ENCODE measurements around the gene UBE2N.

Gene UBE2N

DNA sequence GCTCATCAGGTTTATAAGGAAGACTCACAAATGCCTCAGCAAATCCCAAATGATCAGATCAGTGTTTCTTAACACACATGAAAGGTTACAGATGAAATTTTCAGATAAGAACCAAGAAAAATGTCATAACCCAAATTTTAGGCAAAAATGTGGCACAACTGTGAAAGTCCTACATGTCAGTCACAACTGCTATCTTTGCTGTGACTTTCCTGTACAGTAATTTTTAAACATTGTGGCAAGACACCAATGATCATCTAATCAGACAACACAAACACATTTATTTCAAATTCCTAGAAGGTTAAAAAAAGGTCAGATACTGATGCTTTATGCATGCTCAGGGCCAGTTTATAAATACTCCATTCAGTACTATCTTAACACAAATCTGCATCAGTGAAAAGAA lies 32.9 kb downstream of the UBE2N start:
- no peak overlapping the region for H3K4me3 ChIP-seq (ENCODE audit: low read length, poor library complexity, severe bottlenecking)
- H3K4me1 ChIP-seq (ENCODE audit: insufficient read depth, low read length, poor library complexity, severe bottlenecking), result no peaks in the 10 kb centered on the region
- peaks cover 33% of the 10 kb centered on the region for H3K79me2 ChIP-seq (ENCODE audit: insufficient read depth, low read length)
- no peaks in the 10 kb centered on the region for H3K9me2 ChIP-seq (replicated peaks; ENCODE audit: low read depth, low read length)
- no peak overlapping the region for H2AFZ ChIP-seq (ENCODE audit: low read length)
- peaks cover 54% of the 10 kb centered on the region for H3K36me3 ChIP-seq (ENCODE audit: insufficient read depth, low read length)
- no peaks in the 10 kb centered on the region for H3K27me3 ChIP-seq (ENCODE audit: insufficient read depth, low read length, poor library complexity, severe bottlenecking)
- no peak overlapping the region for H3K9ac ChIP-seq (ENCODE audit: low read depth, low read length, poor library complexity, severe bottlenecking)
- peaks cover 17% of the 10 kb centered on the region for H4K20me1 ChIP-seq (ENCODE audit: insufficient read depth, low read length, poor library complexity, severe bottlenecking)
- TF ChIP-seq, protein P1, sequence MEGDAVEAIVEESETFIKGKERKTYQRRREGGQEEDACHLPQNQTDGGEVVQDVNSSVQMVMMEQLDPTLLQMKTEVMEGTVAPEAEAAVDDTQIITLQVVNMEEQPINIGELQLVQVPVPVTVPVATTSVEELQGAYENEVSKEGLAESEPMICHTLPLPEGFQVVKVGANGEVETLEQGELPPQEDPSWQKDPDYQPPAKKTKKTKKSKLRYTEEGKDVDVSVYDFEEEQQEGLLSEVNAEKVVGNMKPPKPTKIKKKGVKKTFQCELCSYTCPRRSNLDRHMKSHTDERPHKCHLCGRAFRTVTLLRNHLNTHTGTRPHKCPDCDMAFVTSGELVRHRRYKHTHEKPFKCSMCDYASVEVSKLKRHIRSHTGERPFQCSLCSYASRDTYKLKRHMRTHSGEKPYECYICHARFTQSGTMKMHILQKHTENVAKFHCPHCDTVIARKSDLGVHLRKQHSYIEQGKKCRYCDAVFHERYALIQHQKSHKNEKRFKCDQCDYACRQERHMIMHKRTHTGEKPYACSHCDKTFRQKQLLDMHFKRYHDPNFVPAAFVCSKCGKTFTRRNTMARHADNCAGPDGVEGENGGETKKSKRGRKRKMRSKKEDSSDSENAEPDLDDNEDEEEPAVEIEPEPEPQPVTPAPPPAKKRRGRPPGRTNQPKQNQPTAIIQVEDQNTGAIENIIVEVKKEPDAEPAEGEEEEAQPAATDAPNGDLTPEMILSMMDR (conservative IDR thresholded peaks at IDR 0.05; ENCODE audit: low read length), result no peak
- no peak for TF ChIP-seq EZH2phosphoT487 (IDR thresholded peaks at IDR 0.05; ENCODE audit: borderline replicate concordance)
- no peak overlapping the region for H3K4me2 ChIP-seq (ENCODE audit: low read depth, low read length, poor library complexity, severe bottlenecking)
- no peaks in the 10 kb centered on the region for H3F3A ChIP-seq (ENCODE audit: low read depth)
- H3K9me3 ChIP-seq (ENCODE audit: insufficient read depth, low read depth, low read length), result no peaks in the 10 kb centered on the region

DNA sequence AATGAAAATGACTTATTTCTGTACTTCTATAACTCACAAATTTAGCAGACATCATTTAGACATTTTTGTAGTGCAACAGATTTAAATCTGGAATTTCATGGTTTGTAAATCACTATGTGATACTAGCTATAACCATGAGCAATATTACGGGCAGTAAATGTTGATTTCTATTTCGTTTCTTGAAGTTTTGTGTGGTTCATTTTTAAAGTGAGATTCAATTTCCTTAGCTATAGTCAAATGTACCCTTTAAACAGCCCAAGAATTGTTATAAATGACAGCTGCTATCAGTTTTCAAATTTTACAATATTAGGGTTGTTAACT lies 33.8 kb downstream of the UBE2N start:
- Histone ChIP-seq H3K4me3 (ENCODE audit: low read length, poor library complexity, severe bottlenecking) (no peak overlapping the region), H3K4me1 (ENCODE audit: insufficient read depth, low read length, poor library complexity, severe bottlenecking) (no peaks in the 10 kb centered on the region), H3K79me2 (ENCODE audit: insufficient read depth, low read length) (peaks cover 24% of the 10 kb centered on the region), H3K27me3 (ENCODE audit: insufficient read depth, low read length, poor library complexity, severe bottlenecking) (no peaks in the 10 kb centered on the region), H4K20me1 (ENCODE audit: insufficient read depth, low read length, poor library complexity, severe bottlenecking) (peaks cover 11% of the 10 kb centered on the region), H3K9me3 (ENCODE audit: insufficient read depth, low read depth, low read length) (no peaks in the 10 kb centered on the region), H3K36me3 (ENCODE audit: insufficient read depth, low read length) (peaks cover 57% of the 10 kb centered on the region), H3K9me2 (replicated peaks; ENCODE audit: low read depth, low read length) (no peaks in the 10 kb centered on the region), H2AFZ (ENCODE audit: low read length) (no peak overlapping the region), H3K4me2 (ENCODE audit: low read depth, low read length, poor library complexity, severe bottlenecking) (no peak overlapping the region), H3K9ac (ENCODE audit: low read depth, low read length, poor library complexity, severe bottlenecking) (no peak overlapping the region), H3F3A (ENCODE audit: low read depth) (no peaks in the 10 kb centered on the region)
- TF ChIP-seq EZH2phosphoT487 (IDR thresholded peaks at IDR 0.05; ENCODE audit: borderline replicate concordance), result no peak

DNA sequence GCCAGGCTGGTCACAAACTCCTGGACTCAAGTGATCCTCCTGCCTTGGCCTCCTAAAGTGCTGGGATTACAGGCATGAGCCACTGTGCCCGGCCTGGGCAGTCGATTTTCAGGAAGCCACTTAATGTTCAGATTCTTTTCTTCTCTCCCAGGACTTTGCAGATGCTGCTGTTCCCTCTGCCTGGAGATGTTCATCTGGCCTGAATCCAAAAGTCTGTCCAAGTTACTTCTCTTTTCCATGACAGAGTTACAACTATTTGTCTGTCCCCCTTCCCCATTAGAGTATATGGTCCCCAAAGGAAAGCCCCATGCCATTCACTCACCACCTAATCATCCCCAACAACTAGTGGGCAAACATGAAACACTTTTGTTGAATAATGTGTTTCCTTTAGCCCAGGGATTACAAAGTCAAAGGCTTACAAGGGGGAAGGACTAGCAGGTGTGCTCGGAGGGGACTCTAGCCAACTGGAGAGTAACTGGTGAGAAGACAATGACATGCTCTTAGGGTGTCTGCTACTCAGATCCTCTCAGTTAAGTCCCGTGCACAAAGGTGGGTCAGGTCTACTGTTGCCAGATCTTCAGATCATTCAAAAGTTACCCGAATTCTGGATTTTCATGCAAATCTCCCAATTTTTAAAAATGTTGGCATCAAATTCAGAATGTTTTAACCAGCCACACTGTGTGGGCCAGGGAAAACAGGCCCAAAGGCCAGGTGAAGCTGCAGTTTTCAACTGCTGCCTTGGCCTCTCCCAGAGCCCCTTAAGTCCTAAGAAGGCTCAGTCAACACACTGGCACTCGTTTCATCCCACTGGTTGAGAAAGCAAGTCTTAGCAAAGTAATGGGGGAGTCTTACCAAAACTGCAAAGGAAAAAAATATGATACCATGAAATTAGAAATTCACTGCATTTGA lies 34.4 kb downstream of the UBE2N start:
- TF ChIP-seq, protein P1 (conservative IDR thresholded peaks at IDR 0.05; ENCODE audit: low read length), result no peak
- TF ChIP-seq EZH2phosphoT487 (IDR thresholded peaks at IDR 0.05; ENCODE audit: borderline replicate concordance), result no peak
- H3K4me1 ChIP-seq (ENCODE audit: insufficient read depth, low read length, poor library complexity, severe bottlenecking), result no peaks in the 10 kb centered on the region
- no peak overlapping the region for H3K4me3 ChIP-seq (ENCODE audit: low read length, poor library complexity, severe bottlenecking)
- no peaks in the 10 kb centered on the region for H3K9me2 ChIP-seq (replicated peaks; ENCODE audit: low read depth, low read length)
- no peak overlapping the region for H2AFZ ChIP-seq (ENCODE audit: low read length)
- H3K9me3 ChIP-seq (ENCODE audit: insufficient read depth, low read depth, low read length), result no peaks in the 10 kb centered on the region
- peaks cover 58% of the 10 kb centered on the region for H3K36me3 ChIP-seq (ENCODE audit: insufficient read depth, low read length)
- H3K4me2 ChIP-seq (ENCODE audit: low read depth, low read length, poor library complexity, severe bottlenecking), result no peak overlapping the region
- H3K79me2 ChIP-seq (ENCODE audit: insufficient read depth, low read length), result peaks cover 18% of the 10 kb centered on the region
- H4K20me1 ChIP-seq (ENCODE audit: insufficient read depth, low read length, poor library complexity, severe bottlenecking), result peaks cover 8% of the 10 kb centered on the region
- no peak overlapping the region for H3K9ac ChIP-seq (ENCODE audit: low read depth, low read length, poor library complexity, severe bottlenecking)
- no peaks in the 10 kb centered on the region for H3K27me3 ChIP-seq (ENCODE audit: insufficient read depth, low read length, poor library complexity, severe bottlenecking)
- no peaks in the 10 kb centered on the region for H3F3A ChIP-seq (ENCODE audit: low read depth)

Data from Loucy (cell line).